MM.1S (cell line): ENCODE results near the gene WDR43.

ENCODE experiments used
- DNase-seq: peaks from one replicate; pipeline ENCODE4 v3.0.0-alpha.2; 2015
- H2AFZ ChIP-seq: fragments of 300-600 bp; sonication (generic); 2 replicates; pipeline ENCODE4 v1.6.0; 2016; ENCODE audit warnings: antibody characterized with exemption, low read length
- H3F3A ChIP-seq: fragments of 300-600 bp; sonication (generic); 2 replicates; pipeline ENCODE4 v1.6.1; 2016; ENCODE audit warnings: mild to moderate bottlenecking, antibody characterized with exemption, low read length, moderate library complexity, mixed read lengths; ENCODE audit not compliant: insufficient read depth
- H3K27ac ChIP-seq: fragments of 300-600 bp; sonication (generic); 2 replicates; pipeline ENCODE4 v1.5.1; 2016; ENCODE audit warnings: mild to moderate bottlenecking, low read length
- H3K27me3 ChIP-seq: fragments of 300-600 bp; sonication (generic); replicated peaks from 2 replicates; pipeline ENCODE4 v1.6.0; 2016; ENCODE audit warnings: low read length; ENCODE audit not compliant: insufficient read depth
- H3K36me3 ChIP-seq: fragments of 300-600 bp; sonication (generic); replicated peaks from 2 replicates; pipeline ENCODE4 v1.6.1; 2016; ENCODE audit warnings: mild to moderate bottlenecking, low read length, mixed read lengths; ENCODE audit not compliant: insufficient read depth
- H3K4me1 ChIP-seq: fragments of 300-600 bp; sonication (generic); 2 replicates; pipeline ENCODE4 v1.6.1; 2016; ENCODE audit warnings: low read length, mixed read lengths
- H3K4me2 ChIP-seq: fragments of 300-600 bp; sonication (generic); 2 replicates; pipeline ENCODE4 v1.6.0; 2016; ENCODE audit warnings: low read depth, low read length
- H3K4me3 ChIP-seq: fragments of 300-600 bp; sonication (generic); 2 replicates; pipeline ENCODE4 v1.5.1; 2016; ENCODE audit warnings: low read length, mixed read lengths
- H3K79me2 ChIP-seq: fragments of 300-600 bp; sonication (generic); 2 replicates; pipeline ENCODE4 v1.6.1; 2016; ENCODE audit warnings: mixed run types, low read length, mixed read lengths
- H3K9ac ChIP-seq: fragments of 300-600 bp; sonication (generic); 2 replicates; pipeline ENCODE4 v1.6.1; 2016; ENCODE audit warnings: low read length, mixed read lengths
- H3K9me2 ChIP-seq: fragments of 300-600 bp; sonication (generic); replicated peaks from 2 replicates; pipeline ENCODE4 v1.6.1; 2016; ENCODE audit warnings: mild to moderate bottlenecking, low read length, mixed read lengths; ENCODE audit not compliant: insufficient read depth
- H3K9me3 ChIP-seq: fragments of 300-600 bp; sonication (generic); replicated peaks from 2 replicates; pipeline ENCODE4 v1.6.1; 2016; ENCODE audit warnings: mild to moderate bottlenecking, low read length, mixed read lengths; ENCODE audit not compliant: insufficient read depth
- H4K20me1 ChIP-seq: fragments of 300-600 bp; sonication (generic); 2 replicates; pipeline ENCODE4 v1.6.1; 2016; ENCODE audit warnings: mild to moderate bottlenecking, low read length, moderate library complexity, mixed read lengths; ENCODE audit not compliant: insufficient read depth
- EZH2 ChIP-seq: fragments of 300-600 bp; sonication (generic); optimal IDR thresholded peaks from 2 replicates; pipeline ENCODE3; 2017; ENCODE audit warnings: low read depth, mild to moderate bottlenecking, antibody characterized with exemption, low read length, mixed read lengths
- EZH2phosphoT487 ChIP-seq: fragments of 300-600 bp; sonication (generic); IDR thresholded peaks from 2 replicates; pipeline ENCODE4 v1.6.1; 2018; ENCODE audit warnings: antibody characterized with exemption, low read length
- TF ChIP-seq, protein P1 (sequence below): fragments of 300-600 bp; sonication (generic); IDR thresholded peaks from 2 replicates; pipeline ENCODE4 v1.5.1; 2016; ENCODE audit warnings: antibody characterized with exemption, low read length, mixed read lengths

WDR43 gene

DNA sequence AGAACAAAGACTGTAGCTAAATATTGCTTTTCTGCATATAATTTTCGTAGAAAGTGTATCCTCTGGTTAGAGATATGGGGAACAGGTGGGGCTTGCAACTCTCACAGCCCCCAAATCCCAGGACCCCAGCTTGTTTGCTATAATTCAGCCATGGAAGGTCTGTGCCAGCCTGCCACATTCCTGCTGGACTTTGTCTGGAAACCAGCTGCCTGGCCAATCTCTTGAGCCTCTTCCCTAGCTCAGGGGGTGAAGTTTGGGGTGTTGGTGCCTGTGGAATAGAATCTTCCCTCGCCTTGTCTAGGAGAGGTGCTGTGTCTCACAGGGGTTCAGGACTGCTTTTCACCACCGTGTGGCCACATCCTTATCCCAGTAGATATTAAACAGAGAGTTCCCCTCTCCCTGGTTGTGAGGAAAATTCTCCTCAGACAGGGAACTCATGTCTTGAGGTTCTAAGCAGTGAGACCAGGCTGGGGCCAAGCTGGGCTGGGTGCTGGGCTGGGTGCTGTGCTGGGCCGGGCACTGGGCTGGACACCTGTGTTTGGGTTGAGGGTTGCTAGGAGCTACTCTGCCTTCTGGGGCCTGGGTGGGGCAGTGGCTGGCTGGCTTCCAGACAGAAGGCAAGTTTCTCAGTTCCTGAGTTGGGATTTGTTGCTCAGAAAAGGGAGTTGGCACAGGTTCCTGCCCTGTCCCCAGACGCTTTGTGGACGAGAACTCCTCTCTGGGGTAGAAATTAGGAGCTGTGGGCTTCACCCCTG lies 98.9 kb downstream of the WDR43 start:
- no peaks in the 10 kb centered on the region for H4K20me1 ChIP-seq
- H3K4me2 ChIP-seq: no peak overlapping the region
- no peaks in the 10 kb centered on the region for H3K27me3 ChIP-seq
- no peak overlapping the region for H3K27ac ChIP-seq
- H3K9ac ChIP-seq: no peak overlapping the region
- H2AFZ ChIP-seq: no peak overlapping the region
- TF ChIP-seq EZH2: no peak
- TF ChIP-seq EZH2phosphoT487: no peak
- TF ChIP-seq, protein P1, sequence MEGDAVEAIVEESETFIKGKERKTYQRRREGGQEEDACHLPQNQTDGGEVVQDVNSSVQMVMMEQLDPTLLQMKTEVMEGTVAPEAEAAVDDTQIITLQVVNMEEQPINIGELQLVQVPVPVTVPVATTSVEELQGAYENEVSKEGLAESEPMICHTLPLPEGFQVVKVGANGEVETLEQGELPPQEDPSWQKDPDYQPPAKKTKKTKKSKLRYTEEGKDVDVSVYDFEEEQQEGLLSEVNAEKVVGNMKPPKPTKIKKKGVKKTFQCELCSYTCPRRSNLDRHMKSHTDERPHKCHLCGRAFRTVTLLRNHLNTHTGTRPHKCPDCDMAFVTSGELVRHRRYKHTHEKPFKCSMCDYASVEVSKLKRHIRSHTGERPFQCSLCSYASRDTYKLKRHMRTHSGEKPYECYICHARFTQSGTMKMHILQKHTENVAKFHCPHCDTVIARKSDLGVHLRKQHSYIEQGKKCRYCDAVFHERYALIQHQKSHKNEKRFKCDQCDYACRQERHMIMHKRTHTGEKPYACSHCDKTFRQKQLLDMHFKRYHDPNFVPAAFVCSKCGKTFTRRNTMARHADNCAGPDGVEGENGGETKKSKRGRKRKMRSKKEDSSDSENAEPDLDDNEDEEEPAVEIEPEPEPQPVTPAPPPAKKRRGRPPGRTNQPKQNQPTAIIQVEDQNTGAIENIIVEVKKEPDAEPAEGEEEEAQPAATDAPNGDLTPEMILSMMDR: no peak
- no peaks in the 10 kb centered on the region for H3K9me2 ChIP-seq
- no peaks in the 10 kb centered on the region for H3K36me3 ChIP-seq
- no peak overlapping the region for H3K4me3 ChIP-seq
- H3K4me1 ChIP-seq: no peaks in the 10 kb centered on the region
- H3F3A ChIP-seq: no peaks in the 10 kb centered on the region
- H3K9me3 ChIP-seq: no peaks in the 10 kb centered on the region
- DNase-seq: no peak
- H3K79me2 ChIP-seq: no peaks in the 10 kb centered on the region

DNA sequence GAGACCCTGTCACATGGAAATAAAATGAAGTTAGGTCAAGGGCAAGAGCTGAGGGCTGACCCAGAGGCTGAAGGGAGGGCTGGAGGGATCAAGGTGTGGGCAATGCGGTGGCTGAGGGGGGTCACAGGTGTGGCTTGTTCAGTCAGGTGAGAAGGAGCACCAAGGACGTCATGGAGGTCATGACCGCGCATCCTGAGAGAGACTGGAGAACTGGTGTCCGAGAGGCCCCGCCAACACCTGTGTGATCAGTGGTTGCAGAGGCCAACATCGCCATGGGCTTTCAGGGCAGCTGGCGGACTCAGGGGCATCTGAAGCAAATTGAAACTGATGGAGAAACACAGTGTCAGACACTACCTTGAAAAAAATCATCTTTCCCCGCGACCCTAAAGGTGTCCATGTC lies 99.6 kb downstream of the WDR43 start:
- DNase-seq: no peak
- Histone ChIP-seq H3K4me2 (no peak overlapping the region), H3K27me3 (no peaks in the 10 kb centered on the region), H3K9ac (no peak overlapping the region), H4K20me1 (no peaks in the 10 kb centered on the region), H3K9me3 (no peaks in the 10 kb centered on the region), H3K9me2 (no peaks in the 10 kb centered on the region), H2AFZ (no peak overlapping the region), H3K79me2 (no peaks in the 10 kb centered on the region), H3F3A (no peaks in the 10 kb centered on the region), H3K27ac (no peak overlapping the region), H3K36me3 (no peaks in the 10 kb centered on the region), H3K4me3 (no peak overlapping the region), H3K4me1 (no peaks in the 10 kb centered on the region)
- no peak for TF ChIP-seq EZH2
- TF ChIP-seq, protein P1: no peak
- no peak for TF ChIP-seq EZH2phosphoT487

DNA sequence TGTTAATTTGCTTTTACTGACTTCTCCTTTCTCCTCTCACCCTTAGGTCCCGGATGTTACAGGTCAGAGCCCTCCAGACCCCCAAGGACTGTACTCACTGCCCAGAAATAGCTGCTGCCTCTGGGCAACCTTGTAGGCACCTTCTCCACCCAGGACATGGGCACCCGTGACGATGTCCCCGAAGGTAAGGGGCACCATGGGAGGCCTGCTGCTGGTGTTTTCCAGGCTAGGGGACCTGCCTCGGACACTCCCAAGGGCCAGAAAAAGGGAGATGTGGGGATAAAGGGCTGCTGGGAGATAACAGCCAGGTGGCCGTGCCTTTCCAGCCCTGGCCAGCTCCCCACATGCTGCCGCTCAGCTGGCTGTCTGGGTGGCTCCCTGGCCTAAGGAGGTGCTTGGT lies 100.2 kb downstream of the WDR43 start:
- Histone ChIP-seq H3K27me3 (no peaks in the 10 kb centered on the region), H3K27ac (no peak overlapping the region), H3K4me2 (no peak overlapping the region), H3K9me2 (no peaks in the 10 kb centered on the region), H3K9ac (no peak overlapping the region), H3K4me3 (no peak overlapping the region), H3F3A (no peaks in the 10 kb centered on the region), H3K4me1 (no peaks in the 10 kb centered on the region), H4K20me1 (no peaks in the 10 kb centered on the region), H3K79me2 (no peaks in the 10 kb centered on the region), H2AFZ (no peak overlapping the region), H3K36me3 (no peaks in the 10 kb centered on the region), H3K9me3 (no peaks in the 10 kb centered on the region)
- TF ChIP-seq EZH2phosphoT487 (no peak), EZH2 (no peak)
- TF ChIP-seq, protein P1: no peak
- no peak for DNase-seq
